Measurements from ENCODE around the gene TNFRSF8. TPM values are rescaled to one million over a fixed set of nuclear protein-coding genes. Genes with fewer than 3 reads are reported as not detected.

TNFRSF8 gene
- total RNA-seq, 1 experiment from 2014 or later, result 7.7 TPM

GRCh38 chr1:12172042-12172851, 109.1 kb downstream of the TNFRSF8 start:
- no peak for DNase-seq (ENCODE audit: low read depth)

- DNase-seq (ENCODE audit: low read depth), result no peak
Observed at GRCh38 chr1:12173041-12173509, 110.0 kb downstream of the TNFRSF8 start.

- DNase-seq (ENCODE audit: low read depth), result no peak
Observed at GRCh38 chr1:12173631-12174121, 110.6 kb downstream of the TNFRSF8 start.

- DNase-seq (ENCODE audit: low read depth), result no peak
Observed at GRCh38 chr1:12174924-12175810, 112.1 kb downstream of the TNFRSF8 start.

- no peak for DNase-seq (ENCODE audit: low read depth)
Observed at GRCh38 chr1:12176298-12177118, 113.4 kb downstream of the TNFRSF8 start.

- no peak for DNase-seq (ENCODE audit: low read depth)
Observed at GRCh38 chr1:12177156-12177998, 114.3 kb downstream of the TNFRSF8 start.

GRCh38 chr1:12177999-12178441, 114.9 kb downstream of the TNFRSF8 start:
- peak; percentile 71 for DNase-seq (ENCODE audit: low read depth)

GRCh38 chr1:12178511-12178910, 115.4 kb downstream of the TNFRSF8 start:
- DNase-seq (ENCODE audit: low read depth), result no peak

- peak; percentile 87 for DNase-seq (ENCODE audit: low read depth)
Observed at GRCh38 chr1:12179111-12179519, 116.0 kb downstream of the TNFRSF8 start.

GRCh38 chr1:12179676-12180075, 116.6 kb downstream of the TNFRSF8 start:
- DNase-seq (ENCODE audit: low read depth), result no peak

- no peak for DNase-seq (ENCODE audit: low read depth)
Observed at GRCh38 chr1:12180315-12180714, 117.2 kb downstream of the TNFRSF8 start.

GRCh38 chr1:12180903-12181302, 117.8 kb downstream of the TNFRSF8 start:
- DNase-seq (ENCODE audit: low read depth), result no peak

- no peak for DNase-seq (ENCODE audit: low read depth)
Observed at GRCh38 chr1:12181568-12181967, 118.5 kb downstream of the TNFRSF8 start.

- no peak for DNase-seq (ENCODE audit: low read depth)
Observed at GRCh38 chr1:12182410-12182984, 119.4 kb downstream of the TNFRSF8 start.

- no peak for DNase-seq (ENCODE audit: low read depth)
Observed at GRCh38 chr1:12183095-12183794, 120.1 kb downstream of the TNFRSF8 start.

- DNase-seq (ENCODE audit: low read depth), result peak; percentile 57
Observed at GRCh38 chr1:12184008-12184681, 121.0 kb downstream of the TNFRSF8 start.

GRCh38 chr1:12185036-12185917, 122.2 kb downstream of the TNFRSF8 start:
- no peak for DNase-seq (ENCODE audit: low read depth)

Measured in HT1080 (cell line).